GM12865 (cell line): ENCODE measurements around the gene OR1J2.

Experiments
- DNase-seq: peaks from one replicate; pipeline ENCODE4 v3.0.0; 2010; ENCODE audit warnings: low read depth
- H3K4me3 ChIP-seq: 2 replicates; pipeline ENCODE4 v1.5.1; 2011; ENCODE audit warnings: mild to moderate bottlenecking, low read depth, low read length, control low read depth
- TF ChIP-seq, protein P1 (sequence below): IDR thresholded peaks from 2 replicates; pipeline ENCODE4 v1.5.1; 2011; ENCODE audit warnings: low read length, control low read depth, low read depth, inconsistent platforms; ENCODE audit not compliant: insufficient read depth; ENCODE audit errors: missing control alignments

The OR1J2 gene

DNA sequence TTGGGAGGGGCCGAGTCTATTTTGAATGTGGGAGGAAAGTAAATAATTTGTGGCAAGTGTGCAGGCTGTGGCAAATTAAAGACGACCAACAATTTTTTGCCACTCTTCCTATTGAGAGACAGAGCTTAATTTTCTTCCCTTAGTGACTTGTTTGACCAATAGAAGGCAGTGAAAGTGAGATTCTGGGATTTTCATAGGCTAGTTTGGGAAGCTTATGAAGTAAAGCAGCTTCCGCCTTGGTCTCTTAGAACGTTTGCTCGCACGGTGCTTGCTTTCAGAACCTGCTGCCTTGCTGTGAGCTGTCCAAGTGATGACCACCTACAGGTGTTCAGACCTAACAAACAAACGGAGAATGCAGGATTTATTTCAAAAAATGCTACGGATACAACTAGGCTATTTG is 35.6 kb downstream of the OR1J2 start:
- no peak for DNase-seq
- TF ChIP-seq, protein P1, sequence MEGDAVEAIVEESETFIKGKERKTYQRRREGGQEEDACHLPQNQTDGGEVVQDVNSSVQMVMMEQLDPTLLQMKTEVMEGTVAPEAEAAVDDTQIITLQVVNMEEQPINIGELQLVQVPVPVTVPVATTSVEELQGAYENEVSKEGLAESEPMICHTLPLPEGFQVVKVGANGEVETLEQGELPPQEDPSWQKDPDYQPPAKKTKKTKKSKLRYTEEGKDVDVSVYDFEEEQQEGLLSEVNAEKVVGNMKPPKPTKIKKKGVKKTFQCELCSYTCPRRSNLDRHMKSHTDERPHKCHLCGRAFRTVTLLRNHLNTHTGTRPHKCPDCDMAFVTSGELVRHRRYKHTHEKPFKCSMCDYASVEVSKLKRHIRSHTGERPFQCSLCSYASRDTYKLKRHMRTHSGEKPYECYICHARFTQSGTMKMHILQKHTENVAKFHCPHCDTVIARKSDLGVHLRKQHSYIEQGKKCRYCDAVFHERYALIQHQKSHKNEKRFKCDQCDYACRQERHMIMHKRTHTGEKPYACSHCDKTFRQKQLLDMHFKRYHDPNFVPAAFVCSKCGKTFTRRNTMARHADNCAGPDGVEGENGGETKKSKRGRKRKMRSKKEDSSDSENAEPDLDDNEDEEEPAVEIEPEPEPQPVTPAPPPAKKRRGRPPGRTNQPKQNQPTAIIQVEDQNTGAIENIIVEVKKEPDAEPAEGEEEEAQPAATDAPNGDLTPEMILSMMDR = no peak

DNA sequence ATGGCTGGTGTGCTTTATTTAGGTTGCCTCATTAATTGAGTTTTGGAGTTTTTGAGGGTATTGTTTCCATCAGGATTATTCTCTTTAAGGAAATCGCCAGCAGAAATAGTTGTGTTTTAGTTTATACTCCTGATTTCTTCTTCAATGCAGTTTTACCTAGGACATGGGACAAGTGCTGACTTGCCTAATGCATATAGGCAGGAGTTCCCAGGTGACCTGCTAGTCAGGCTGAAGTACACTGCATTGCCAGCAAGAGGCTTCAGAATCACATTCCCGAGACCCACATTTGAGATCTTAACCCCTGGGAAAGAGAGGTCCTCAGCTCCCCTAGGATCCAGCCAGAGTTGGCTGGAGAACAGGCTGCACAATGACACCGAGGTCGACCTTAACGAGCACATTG is 40.8 kb downstream of the OR1J2 start:
- no peak for DNase-seq
- TF ChIP-seq, protein P1 = no peak
- H3K4me3 ChIP-seq = no peak overlapping the region

More for the DNA sequence above, 35.6 kb downstream of the OR1J2 start:
- H3K4me3 ChIP-seq = no peak overlapping the region

DNA sequence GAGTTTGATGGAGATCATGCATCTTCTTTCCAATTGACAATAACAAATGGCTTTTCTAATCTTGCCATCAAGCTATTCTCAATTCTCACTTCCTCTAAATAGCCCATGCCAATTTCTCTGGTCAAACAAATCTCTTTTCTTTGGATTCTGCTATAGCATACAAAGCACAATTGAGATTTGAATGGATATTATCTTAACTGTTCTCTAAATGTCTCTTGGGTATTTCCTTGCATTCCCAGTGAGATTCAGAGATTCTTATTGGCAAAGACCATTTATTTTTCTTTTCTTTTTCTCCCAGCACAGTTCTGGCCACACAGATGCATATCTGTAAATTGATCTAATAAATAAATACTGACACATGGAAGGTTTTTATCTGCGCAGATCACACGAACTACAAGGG is 42.2 kb downstream of the OR1J2 start, which contains the start of gene OR1N2:
TSS of gene OR1N2 (plus strand) at position 301 of the 400 bp plus-strand sequence. CDS start 100 bp downstream, outside the sequence.
- DNase-seq = no peak
- TF ChIP-seq, protein P1 = no peak
- no peak within 1 kb of the TSS for H3K4me3 ChIP-seq
